Measurements from ENCODE around the gene IFNL1. TPM values are rescaled to one million over a fixed set of nuclear protein-coding genes. Genes with fewer than 3 reads are reported as not detected.
"Not testable (repeated sequence)": the region's sequence is repeated elsewhere in the genome, so short reads cannot be mapped to it uniquely, and the experiment has no call there.

The IFNL1 gene
- total RNA-seq, 2 donors from 2014 or later = not detected

GRCh38 chr19:39270036-39270871 lies 26.0 kb upstream of the IFNL1 start:
- no peak for DNase-seq
- Histone ChIP-seq H3K27ac (no peak overlapping the region), H3K27me3 (peaks cover 4% of the 10 kb centered on the region), H3K9ac (ENCODE audit: low read depth in 2 of 2, low read length in 2 of 2) (no peak overlapping the region), H3K4me1 (no peaks in the 10 kb centered on the region), H3K9me3 (no peaks in the 10 kb centered on the region), H3K4me3 (no peak overlapping the region), H3K36me3 (no peaks in the 10 kb centered on the region)
- TF ChIP-seq, protein P1, sequence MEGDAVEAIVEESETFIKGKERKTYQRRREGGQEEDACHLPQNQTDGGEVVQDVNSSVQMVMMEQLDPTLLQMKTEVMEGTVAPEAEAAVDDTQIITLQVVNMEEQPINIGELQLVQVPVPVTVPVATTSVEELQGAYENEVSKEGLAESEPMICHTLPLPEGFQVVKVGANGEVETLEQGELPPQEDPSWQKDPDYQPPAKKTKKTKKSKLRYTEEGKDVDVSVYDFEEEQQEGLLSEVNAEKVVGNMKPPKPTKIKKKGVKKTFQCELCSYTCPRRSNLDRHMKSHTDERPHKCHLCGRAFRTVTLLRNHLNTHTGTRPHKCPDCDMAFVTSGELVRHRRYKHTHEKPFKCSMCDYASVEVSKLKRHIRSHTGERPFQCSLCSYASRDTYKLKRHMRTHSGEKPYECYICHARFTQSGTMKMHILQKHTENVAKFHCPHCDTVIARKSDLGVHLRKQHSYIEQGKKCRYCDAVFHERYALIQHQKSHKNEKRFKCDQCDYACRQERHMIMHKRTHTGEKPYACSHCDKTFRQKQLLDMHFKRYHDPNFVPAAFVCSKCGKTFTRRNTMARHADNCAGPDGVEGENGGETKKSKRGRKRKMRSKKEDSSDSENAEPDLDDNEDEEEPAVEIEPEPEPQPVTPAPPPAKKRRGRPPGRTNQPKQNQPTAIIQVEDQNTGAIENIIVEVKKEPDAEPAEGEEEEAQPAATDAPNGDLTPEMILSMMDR (IDR thresholded peaks at IDR 0.05) = no peak
- intact Hi-C loops (cut with DNase I) = no loop called here

DNA sequence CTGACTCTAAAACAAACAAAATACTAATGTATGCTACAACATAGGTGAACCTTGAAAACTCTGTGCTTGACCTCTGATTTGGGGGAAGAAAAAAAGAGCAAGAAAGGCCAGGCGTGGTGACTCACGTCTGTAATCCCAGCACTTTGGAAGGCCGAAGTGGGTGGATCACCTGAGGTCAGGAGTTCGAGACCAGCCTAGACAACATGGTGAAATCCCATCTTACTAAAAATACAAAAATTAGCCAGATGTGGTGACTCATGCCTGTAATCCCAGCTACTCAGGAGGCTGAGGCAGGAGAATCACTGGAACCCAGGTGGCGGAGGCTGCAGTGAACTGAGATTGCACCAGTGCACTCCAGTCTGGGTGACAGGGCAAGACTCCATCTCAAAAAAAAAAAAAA lies 22.3 kb upstream of the IFNL1 start:
- H3K27ac ChIP-seq; H3K36me3 ChIP-seq; H3K9ac ChIP-seq (ENCODE audit: low read depth in 2 of 2, low read length in 2 of 2); H3K4me3 ChIP-seq; H3K9me3 ChIP-seq; H3K27me3 ChIP-seq; intact Hi-C loops (cut with DNase I); H3K4me1 ChIP-seq; DNase-seq: not testable (repeated sequence)

DNA sequence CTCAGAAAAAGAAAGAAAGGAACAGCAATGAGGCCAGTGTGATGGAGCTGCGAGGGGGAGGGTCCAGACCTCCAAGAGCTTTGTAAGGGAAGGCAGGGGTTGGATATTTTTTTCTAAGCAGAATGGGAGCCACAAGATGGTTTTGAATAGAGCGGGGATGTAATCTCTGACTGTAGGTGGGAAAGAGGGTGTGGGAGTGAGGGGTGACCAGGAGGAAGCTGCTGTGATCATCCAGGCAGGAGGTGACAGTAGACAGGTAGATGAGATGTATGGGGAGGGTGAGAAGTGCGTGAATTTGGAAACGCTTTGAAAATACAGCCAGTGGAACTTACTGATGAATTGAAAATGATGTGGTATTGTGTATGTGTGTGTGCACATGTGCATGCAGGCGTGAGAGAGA lies 20.6 kb upstream of the IFNL1 start:
- H3K4me3 ChIP-seq = no peak overlapping the region
- no peak for DNase-seq
- intact Hi-C loops (cut with DNase I) = no loop called here
- no peaks in the 10 kb centered on the region for H3K9me3 ChIP-seq
- TF ChIP-seq, protein P1 (IDR thresholded peaks at IDR 0.05) = no peak
- H3K27ac ChIP-seq = no peak overlapping the region
- H3K27me3 ChIP-seq = no peaks in the 10 kb centered on the region
- H3K4me1 ChIP-seq = no peaks in the 10 kb centered on the region
- no peak overlapping the region for H3K9ac ChIP-seq (ENCODE audit: low read depth in 2 of 2, low read length in 2 of 2)
- no peaks in the 10 kb centered on the region for H3K36me3 ChIP-seq

GRCh38 chr19:39276740-39277139 lies 19.5 kb upstream of the IFNL1 start:
- intact Hi-C loops (cut with DNase I) = no loop called here
- DNase-seq = no peak
- no peaks in the 10 kb centered on the region for H3K4me1 ChIP-seq
- no peak overlapping the region for H3K9ac ChIP-seq (ENCODE audit: low read depth in 2 of 2, low read length in 2 of 2)
- no peak overlapping the region for H3K4me3 ChIP-seq
- no peaks in the 10 kb centered on the region for H3K27me3 ChIP-seq
- TF ChIP-seq, protein P1 (IDR thresholded peaks at IDR 0.05) = no peak
- no peak overlapping the region for H3K27ac ChIP-seq
- no peaks in the 10 kb centered on the region for H3K9me3 ChIP-seq
- no peaks in the 10 kb centered on the region for H3K36me3 ChIP-seq

GRCh38 chr19:39277598-39277997 lies 18.6 kb upstream of the IFNL1 start:
- Histone ChIP-seq H3K36me3 (no peaks in the 10 kb centered on the region), H3K9ac (ENCODE audit: low read depth in 2 of 2, low read length in 2 of 2) (no peak overlapping the region), H3K9me3 (no peaks in the 10 kb centered on the region), H3K4me1 (no peaks in the 10 kb centered on the region), H3K27me3 (no peaks in the 10 kb centered on the region), H3K27ac (no peak overlapping the region), H3K4me3 (no peak overlapping the region)
- intact Hi-C loops (cut with DNase I) = no loop called here
- TF ChIP-seq, protein P1 (IDR thresholded peaks at IDR 0.05) = no peak
- no peak for DNase-seq

GRCh38 chr19:39282021-39282420 lies 14.2 kb upstream of the IFNL1 start:
- intact Hi-C loops (cut with DNase I) = no loop called here
- Histone ChIP-seq H3K9ac (ENCODE audit: low read depth in 2 of 2, low read length in 2 of 2) (no peak overlapping the region), H3K27ac (no peak overlapping the region), H3K4me1 (no peaks in the 10 kb centered on the region), H3K36me3 (no peaks in the 10 kb centered on the region), H3K27me3 (no peaks in the 10 kb centered on the region), H3K9me3 (no peaks in the 10 kb centered on the region), H3K4me3 (no peak overlapping the region)
- DNase-seq = no peak
- TF ChIP-seq, protein P1 (IDR thresholded peaks at IDR 0.05) = no peak
